Measurements from ENCODE around the gene TMEM145. TPM values are rescaled to one million over a fixed set of nuclear protein-coding genes. Genes with fewer than 3 reads are reported as not detected.

TMEM145 gene
- total RNA-seq, 1 experiment from 2014 or later: 0.69 TPM

DNA sequence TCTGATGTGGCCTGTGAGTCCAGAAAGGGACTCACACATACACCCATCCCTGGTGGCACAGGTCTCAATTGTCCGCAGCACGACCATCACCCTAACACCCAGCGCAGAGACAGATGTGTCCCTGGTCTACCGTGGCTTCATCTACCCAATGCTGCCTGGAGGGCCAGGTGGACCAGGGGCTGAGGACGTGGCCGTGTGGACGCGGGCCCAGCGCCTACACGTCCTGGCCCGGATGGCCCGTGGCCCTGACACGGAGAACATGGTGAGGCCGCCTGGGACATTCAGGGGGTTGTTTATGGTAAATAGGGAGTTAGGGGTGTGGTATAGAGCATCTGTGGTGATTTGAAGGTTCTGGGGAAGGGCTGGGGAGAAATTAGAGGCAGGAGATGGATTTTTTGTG, 35.1 kb downstream of the TMEM145 start:
- no peak for DNase-seq
- Histone ChIP-seq H3K9ac (ENCODE audit: low read length) (no peak overlapping the region), H3K4me2 (ENCODE audit: low read length) (no peak overlapping the region), H3K27me3 (ENCODE audit: low read length) (no peaks in the 10 kb centered on the region), H3F3A (ENCODE audit: low read length, unreplicated experiment) (no peaks in the 10 kb centered on the region), H4K20me1 (ENCODE audit: low read length) (no peaks in the 10 kb centered on the region), H3K36me3 (ENCODE audit: low read depth, low read length) (no peaks in the 10 kb centered on the region), H3K4me3 (ENCODE audit: low read length) (no peak overlapping the region), H3K9me3 (ENCODE audit: low read length) (no peaks in the 10 kb centered on the region), H3K27ac (ENCODE audit: low read length) (no peak overlapping the region), H3K4me1 (ENCODE audit: insufficient read depth, low read length) (no peaks in the 10 kb centered on the region), H3K9me2 (replicated peaks; ENCODE audit: low read length) (no peaks in the 10 kb centered on the region), H2AFZ (ENCODE audit: low read length) (no peak overlapping the region), H3K79me2 (ENCODE audit: low read length) (no peaks in the 10 kb centered on the region)
- no peak for ATAC-seq
- CTCF ChIA-PET: no interaction called here
- no peak for TF ChIP-seq EZH2 (IDR thresholded peaks at IDR 0.05; ENCODE audit: low read length, unreplicated experiment)
- TF ChIP-seq, protein P1, sequence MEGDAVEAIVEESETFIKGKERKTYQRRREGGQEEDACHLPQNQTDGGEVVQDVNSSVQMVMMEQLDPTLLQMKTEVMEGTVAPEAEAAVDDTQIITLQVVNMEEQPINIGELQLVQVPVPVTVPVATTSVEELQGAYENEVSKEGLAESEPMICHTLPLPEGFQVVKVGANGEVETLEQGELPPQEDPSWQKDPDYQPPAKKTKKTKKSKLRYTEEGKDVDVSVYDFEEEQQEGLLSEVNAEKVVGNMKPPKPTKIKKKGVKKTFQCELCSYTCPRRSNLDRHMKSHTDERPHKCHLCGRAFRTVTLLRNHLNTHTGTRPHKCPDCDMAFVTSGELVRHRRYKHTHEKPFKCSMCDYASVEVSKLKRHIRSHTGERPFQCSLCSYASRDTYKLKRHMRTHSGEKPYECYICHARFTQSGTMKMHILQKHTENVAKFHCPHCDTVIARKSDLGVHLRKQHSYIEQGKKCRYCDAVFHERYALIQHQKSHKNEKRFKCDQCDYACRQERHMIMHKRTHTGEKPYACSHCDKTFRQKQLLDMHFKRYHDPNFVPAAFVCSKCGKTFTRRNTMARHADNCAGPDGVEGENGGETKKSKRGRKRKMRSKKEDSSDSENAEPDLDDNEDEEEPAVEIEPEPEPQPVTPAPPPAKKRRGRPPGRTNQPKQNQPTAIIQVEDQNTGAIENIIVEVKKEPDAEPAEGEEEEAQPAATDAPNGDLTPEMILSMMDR (conservative IDR thresholded peaks at IDR 0.05; ENCODE audit: low read depth, low read length): no peak
- TF ChIP-seq EZH2phosphoT487 (IDR thresholded peaks at IDR 0.05; ENCODE audit: borderline replicate concordance, low read length): no peak
- BruUV-seq (replicated peaks): no TSS peak
- POLR2A ChIA-PET (ENCODE audit: unreplicated experiment): no interaction called here
- intact Hi-C loops (cut with micrococcal nuclease): no loop called here

DNA sequence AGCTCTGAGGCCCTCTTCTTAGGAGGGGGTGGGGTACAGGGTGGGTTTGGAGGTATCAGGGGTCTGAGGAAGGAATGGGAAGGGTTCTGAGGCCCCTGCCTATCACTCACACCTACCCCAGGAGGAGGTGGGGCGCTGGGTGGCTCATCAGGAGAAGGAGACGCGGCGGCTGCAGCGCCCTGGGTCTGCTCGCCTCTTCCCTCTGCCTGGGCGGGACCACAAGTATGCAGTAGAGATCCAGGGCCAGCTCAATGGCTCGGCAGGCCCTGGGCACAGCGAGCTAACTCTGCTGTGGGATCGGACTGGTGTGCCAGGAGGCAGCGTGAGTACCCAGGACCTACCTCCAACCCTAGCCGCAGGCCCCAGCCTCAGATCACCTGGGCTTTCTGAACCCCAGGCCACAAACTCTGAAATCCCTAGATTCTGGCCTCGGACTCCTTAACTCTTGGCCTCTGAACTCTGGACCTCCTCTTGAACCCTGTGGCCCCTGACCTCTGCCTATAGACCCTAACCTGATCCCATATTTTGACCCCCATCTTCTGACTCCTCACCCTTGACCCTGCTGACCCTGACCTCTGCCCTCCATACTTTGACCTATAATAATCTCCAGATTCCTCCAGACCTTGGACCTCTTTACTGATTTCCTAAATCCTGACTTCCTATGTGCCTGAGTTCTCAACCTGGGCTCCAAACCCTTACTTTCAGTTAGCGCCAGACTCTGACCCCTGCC, 36.4 kb downstream of the TMEM145 start:
- POLR2A ChIA-PET (ENCODE audit: unreplicated experiment): no interaction called here

DNA sequence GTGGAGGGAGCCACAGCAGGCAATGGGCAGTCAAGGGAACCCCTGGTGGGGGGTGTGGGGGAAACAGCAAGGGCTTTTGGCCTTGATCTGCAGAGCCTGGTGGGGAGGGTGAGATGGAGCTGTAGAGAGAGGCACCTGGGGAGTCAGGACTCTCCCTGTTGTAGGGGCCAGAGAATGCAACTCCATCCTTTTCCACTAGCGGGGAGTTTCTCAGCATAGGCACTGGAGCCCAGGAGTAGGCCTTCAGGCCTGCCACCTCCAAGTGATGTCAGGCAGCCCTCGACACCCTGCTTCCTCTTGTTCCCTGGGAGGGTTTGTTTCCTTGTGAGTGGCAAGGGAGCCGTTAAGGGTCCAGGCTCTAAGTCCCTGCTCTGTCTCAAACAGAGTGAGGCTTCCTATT, 37.3 kb downstream of the TMEM145 start:
- no TSS peak for BruUV-seq (replicated peaks)
- Histone ChIP-seq H3K9ac (ENCODE audit: low read length) (no peak overlapping the region), H4K20me1 (ENCODE audit: low read length) (no peaks in the 10 kb centered on the region), H3K27ac (ENCODE audit: low read length) (no peak overlapping the region), H3K27me3 (ENCODE audit: low read length) (no peaks in the 10 kb centered on the region), H3K36me3 (ENCODE audit: low read depth, low read length) (no peaks in the 10 kb centered on the region), H3F3A (ENCODE audit: low read length, unreplicated experiment) (no peaks in the 10 kb centered on the region), H3K9me3 (ENCODE audit: low read length) (no peaks in the 10 kb centered on the region), H2AFZ (ENCODE audit: low read length) (no peak overlapping the region), H3K4me2 (ENCODE audit: low read length) (no peak overlapping the region), H3K4me1 (ENCODE audit: insufficient read depth, low read length) (no peaks in the 10 kb centered on the region), H3K79me2 (ENCODE audit: low read length) (no peaks in the 10 kb centered on the region), H3K4me3 (ENCODE audit: low read length) (no peak overlapping the region), H3K9me2 (replicated peaks; ENCODE audit: low read length) (no peaks in the 10 kb centered on the region)
- POLR2A ChIA-PET (ENCODE audit: unreplicated experiment): no interaction called here
- TF ChIP-seq, protein P1 (conservative IDR thresholded peaks at IDR 0.05; ENCODE audit: low read depth, low read length): no peak
- TF ChIP-seq EZH2phosphoT487 (IDR thresholded peaks at IDR 0.05; ENCODE audit: borderline replicate concordance, low read length): no peak
- no peak for TF ChIP-seq EZH2 (IDR thresholded peaks at IDR 0.05; ENCODE audit: low read length, unreplicated experiment)
- ATAC-seq (no peak), DNase-seq (no peak)
- intact Hi-C loops (cut with micrococcal nuclease): no loop called here
- CTCF ChIA-PET: no interaction called here

More for the DNA sequence above, 36.4 kb downstream of the TMEM145 start:
- Histone ChIP-seq H3K79me2 (ENCODE audit: low read length) (no peaks in the 10 kb centered on the region), H3K27me3 (ENCODE audit: low read length) (no peaks in the 10 kb centered on the region), H3K4me2 (ENCODE audit: low read length) (no peak overlapping the region), H3F3A (ENCODE audit: low read length, unreplicated experiment) (no peaks in the 10 kb centered on the region), H3K27ac (ENCODE audit: low read length) (no peak overlapping the region), H3K4me1 (ENCODE audit: insufficient read depth, low read length) (no peaks in the 10 kb centered on the region), H3K9me2 (replicated peaks; ENCODE audit: low read length) (no peaks in the 10 kb centered on the region), H4K20me1 (ENCODE audit: low read length) (no peaks in the 10 kb centered on the region), H3K9ac (ENCODE audit: low read length) (no peak overlapping the region), H3K4me3 (ENCODE audit: low read length) (no peak overlapping the region), H3K9me3 (ENCODE audit: low read length) (no peaks in the 10 kb centered on the region), H3K36me3 (ENCODE audit: low read depth, low read length) (no peaks in the 10 kb centered on the region), H2AFZ (ENCODE audit: low read length) (no peak overlapping the region)
- ATAC-seq: no peak
- BruUV-seq (replicated peaks): no TSS peak
- intact Hi-C loops (cut with micrococcal nuclease): no loop called here
- no peak for DNase-seq
- CTCF ChIA-PET: no interaction called here
- TF ChIP-seq, protein P1 (conservative IDR thresholded peaks at IDR 0.05; ENCODE audit: low read depth, low read length): no peak
- TF ChIP-seq EZH2 (IDR thresholded peaks at IDR 0.05; ENCODE audit: low read length, unreplicated experiment) (no peak), EZH2phosphoT487 (IDR thresholded peaks at IDR 0.05; ENCODE audit: borderline replicate concordance, low read length) (no peak)
